Left lung (tissue), 10 donors: ENCODE results near the gene ZBTB46. TPM values are rescaled to one million over a fixed set of nuclear protein-coding genes. Genes with fewer than 3 reads are reported as not detected.

Experiments
- ATAC-seq: fragments of 200-7000 bp; cut with Tn5 transposase; one replicate; pipeline ENCODE4 v1.9.1; 2020; ENCODE audit warnings: moderate library complexity
- DNase-seq, 4 donors: peaks; one replicate each; pipeline ENCODE4 v3.0.0-alpha.2; 2013 to 2020
- H3K27ac ChIP-seq, 2 donors: fragments of 200-600 bp; sonication (generic) in 1 of 2; one replicate each; pipeline versions ENCODE4 v1.5.0 to v1.8.0; 2020 to 2021
- H3K27me3 ChIP-seq, 2 donors: fragments of 200-600 bp; sonication (generic) in 1 of 2; one replicate each; pipeline versions ENCODE4 v1.5.0 to v1.8.0; 2020 to 2021
- H3K36me3 ChIP-seq, 2 donors: fragments of 200-600 bp; sonication (generic) in 1 of 2; one replicate each; pipeline versions ENCODE4 v1.5.0 to v1.8.0; 2020 to 2021
- H3K4me1 ChIP-seq, 2 donors: fragments of 200-600 bp; one replicate each; pipeline ENCODE4 v1.8.0; 2021
- H3K4me3 ChIP-seq, 2 donors: fragments of 200-600 bp; sonication (generic) in 1 of 2; one replicate each; pipeline versions ENCODE4 v1.5.0 to v1.8.0; 2020 to 2021; ENCODE audit warnings: mild to moderate bottlenecking in 1 of 2
- H3K9me3 ChIP-seq, 2 donors: fragments of 200-600 bp; sonication (generic) in 1 of 2; one replicate each; pipeline versions ENCODE4 v1.5.0 to v1.8.0; 2020 to 2021
- intact Hi-C, 2 donors: fragments of 100-400 bp; cut with DNase I; formaldehyde crosslinking; loops; one replicate each; pipeline versions ENCODE4 v1.11.2 to v1.14.2; 2022
- polyA plus RNA-seq, 6 donors: library from polyadenylated mRNA; unstranded; fragments of 120-200 nt; gene quantifications; one replicate each; pipeline ENCODE4 v1.2.1, GENCODE V29; 2013; ENCODE audit not compliant: insufficient read length in 6 of 6
- total RNA-seq, 2 donors: library from RNA; stranded (reverse); fragmentation: NEBNext Ultra II Directional; extraction: Animal tissue kit (Norgen Biotek cat#: 25700); gene quantifications; one replicate each; pipeline ENCODE4 v1.2.1, GENCODE V29; 2021
- TF ChIP-seq, protein P1 (sequence below), 2 donors: fragments of 200-600 bp; sonication (generic) in 1 of 2; IDR thresholded peaks; one replicate each; pipeline versions ENCODE4 v1.5.0 to v1.8.0; 2021; ENCODE audit warnings: antibody characterized with exemption in 2 of 2
- donor health status: DM: no; HTN: yes; CAD: no.
- donor health status: DM: no; HTN: no; CAD: no.

The ZBTB46 gene
- total and polyA plus RNA-seq, 8 donors: 9.2 to 16.3 (median 11.7) TPM

DNA sequence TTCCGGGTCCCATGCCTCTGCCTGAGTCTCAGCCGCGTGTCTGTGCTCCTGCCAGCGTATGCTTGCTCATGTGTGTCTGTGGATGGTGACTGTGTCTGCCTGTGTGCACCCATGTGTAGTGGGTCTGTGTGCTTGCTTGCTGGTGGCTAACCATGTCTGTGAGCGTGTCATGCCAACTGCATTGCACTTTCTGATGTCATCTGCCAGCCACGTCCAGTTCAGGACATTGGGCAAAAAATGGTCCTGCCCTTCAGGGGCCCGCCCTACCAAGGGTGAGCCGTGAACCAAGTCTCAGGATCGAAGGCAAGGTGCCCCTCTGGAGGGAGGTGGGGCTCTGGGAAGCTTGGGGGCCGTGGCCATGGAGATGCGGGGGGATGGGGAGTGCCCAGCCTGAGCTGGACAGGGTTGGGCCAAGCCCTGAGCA lies 9.4 kb upstream of the ZBTB46 start:
- DNase-seq: no peak
- intact Hi-C loops: no loop called here
- no peaks in the 10 kb centered on the region for H3K36me3 ChIP-seq
- peaks cover 0 to 36% of the 10 kb centered on the region in 2 donors for H3K27me3 ChIP-seq
- H3K27ac ChIP-seq: no peak overlapping the region
- no peaks in the 10 kb centered on the region for H3K9me3 ChIP-seq
- TF ChIP-seq, protein P1, sequence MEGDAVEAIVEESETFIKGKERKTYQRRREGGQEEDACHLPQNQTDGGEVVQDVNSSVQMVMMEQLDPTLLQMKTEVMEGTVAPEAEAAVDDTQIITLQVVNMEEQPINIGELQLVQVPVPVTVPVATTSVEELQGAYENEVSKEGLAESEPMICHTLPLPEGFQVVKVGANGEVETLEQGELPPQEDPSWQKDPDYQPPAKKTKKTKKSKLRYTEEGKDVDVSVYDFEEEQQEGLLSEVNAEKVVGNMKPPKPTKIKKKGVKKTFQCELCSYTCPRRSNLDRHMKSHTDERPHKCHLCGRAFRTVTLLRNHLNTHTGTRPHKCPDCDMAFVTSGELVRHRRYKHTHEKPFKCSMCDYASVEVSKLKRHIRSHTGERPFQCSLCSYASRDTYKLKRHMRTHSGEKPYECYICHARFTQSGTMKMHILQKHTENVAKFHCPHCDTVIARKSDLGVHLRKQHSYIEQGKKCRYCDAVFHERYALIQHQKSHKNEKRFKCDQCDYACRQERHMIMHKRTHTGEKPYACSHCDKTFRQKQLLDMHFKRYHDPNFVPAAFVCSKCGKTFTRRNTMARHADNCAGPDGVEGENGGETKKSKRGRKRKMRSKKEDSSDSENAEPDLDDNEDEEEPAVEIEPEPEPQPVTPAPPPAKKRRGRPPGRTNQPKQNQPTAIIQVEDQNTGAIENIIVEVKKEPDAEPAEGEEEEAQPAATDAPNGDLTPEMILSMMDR (IDR thresholded peaks at IDR 0.05): no peak
- no peak overlapping the region for H3K4me3 ChIP-seq
- peaks cover 0 to 16% of the 10 kb centered on the region in 2 donors for H3K4me1 ChIP-seq
- no peak for ATAC-seq

DNA sequence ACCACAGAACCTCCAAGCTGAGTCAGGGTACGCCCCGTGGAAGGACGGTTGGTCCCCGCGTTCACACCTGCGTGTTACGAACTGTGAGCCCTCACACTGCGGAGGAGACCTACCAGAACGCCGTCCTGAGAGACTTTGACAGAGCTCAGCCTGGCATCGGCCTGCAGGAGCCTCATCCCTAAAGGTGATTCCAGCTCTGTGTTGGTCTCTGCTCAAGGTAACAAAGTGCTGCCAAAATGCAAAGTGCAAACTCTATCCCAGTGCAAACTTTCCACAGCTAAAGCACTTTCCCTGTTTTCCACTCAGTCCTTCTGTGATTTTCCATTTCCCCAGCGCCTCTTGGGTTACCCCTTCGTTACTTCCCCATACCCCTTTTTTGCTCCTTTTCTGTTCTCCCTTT lies 8.6 kb upstream of the ZBTB46 start:
- Histone ChIP-seq H3K27me3 (peaks cover 0 to 28% of the 10 kb centered on the region in 2 donors), H3K9me3 (no peaks in the 10 kb centered on the region), H3K4me3 (no peak overlapping the region), H3K27ac (no peak overlapping the region), H3K36me3 (no peaks in the 10 kb centered on the region), H3K4me1 (peaks cover 3 to 14% of the 10 kb centered on the region in 2 donors)
- ATAC-seq (no peak), DNase-seq (no peak)
- intact Hi-C loops: no loop called here
- TF ChIP-seq, protein P1 (IDR thresholded peaks at IDR 0.05): no peak

DNA sequence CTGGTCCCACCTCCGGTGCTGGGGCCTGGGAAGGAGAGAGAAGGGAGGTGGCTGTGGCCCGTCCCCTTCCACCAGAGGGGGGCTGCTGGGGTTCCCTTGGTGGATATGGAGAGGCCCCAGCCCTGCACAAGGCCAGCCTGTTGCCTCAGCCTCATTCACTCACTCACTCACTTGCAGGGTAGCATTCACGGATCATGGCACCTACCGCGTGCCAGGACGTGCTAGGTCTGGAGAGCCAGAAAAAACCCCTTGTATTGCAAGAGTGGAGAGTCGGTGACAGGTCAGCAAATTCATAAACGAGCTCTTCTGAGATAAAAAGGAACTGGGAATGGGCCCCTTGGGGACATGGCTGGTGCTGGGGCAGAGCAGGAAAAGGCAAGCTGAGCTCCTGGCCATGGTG lies 6.4 kb upstream of the ZBTB46 start:
- DNase-seq (no peak), ATAC-seq (no peak)
- Histone ChIP-seq H3K27ac (no peak overlapping the region), H3K4me1 (peaks cover 14 to 20% of the 10 kb centered on the region in 2 donors), H3K4me3 (no peak overlapping the region), H3K9me3 (no peaks in the 10 kb centered on the region), H3K36me3 (no peaks in the 10 kb centered on the region), H3K27me3 (peaks cover 0 to 26% of the 10 kb centered on the region in 2 donors)
- intact Hi-C loops: no loop called here
- TF ChIP-seq, protein P1 (IDR thresholded peaks at IDR 0.05): no peak

DNA sequence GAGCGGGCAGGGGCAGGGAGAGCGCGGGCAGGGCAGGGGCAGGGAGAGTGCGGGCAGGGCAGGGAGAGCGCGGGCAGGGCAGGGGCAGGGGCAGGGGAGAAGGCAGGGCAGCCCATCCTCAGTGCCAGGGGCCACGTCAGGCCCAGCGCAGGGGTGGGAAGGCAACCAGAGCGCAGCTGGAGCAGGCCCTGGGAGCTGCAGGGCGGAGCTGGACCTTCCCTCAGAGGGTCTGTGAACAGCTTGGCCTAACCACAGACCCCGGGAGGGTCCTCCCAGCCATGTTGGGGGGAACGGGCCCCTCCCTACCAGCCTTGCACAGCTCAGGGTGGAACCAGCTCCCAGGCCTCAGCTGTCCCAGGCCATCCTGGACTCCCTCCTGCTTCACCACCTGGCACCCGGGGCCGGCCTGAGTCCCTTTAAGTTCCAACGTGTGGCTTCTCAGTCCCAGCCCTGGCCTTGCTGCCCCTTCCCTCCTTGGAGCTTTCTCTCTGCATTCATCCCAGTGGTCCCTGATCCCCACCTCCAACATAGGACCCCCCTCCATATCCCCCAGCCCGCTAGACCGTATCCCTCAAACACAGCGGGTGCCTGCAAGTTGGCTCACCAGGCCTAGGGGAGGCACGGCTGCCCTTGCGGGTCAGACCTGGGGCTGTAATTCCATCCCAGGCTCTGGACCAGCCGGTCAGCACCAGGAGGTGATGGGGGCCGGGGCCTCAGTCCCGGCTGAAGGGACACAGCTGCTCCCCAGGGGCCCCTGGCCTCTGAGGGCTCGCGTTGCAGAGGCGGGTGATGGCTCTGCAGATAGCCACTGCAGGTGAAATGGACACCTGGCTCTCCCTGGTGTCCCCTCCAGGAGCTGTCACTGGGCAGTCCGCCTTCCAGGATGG lies 5.6 kb upstream of the ZBTB46 start:
- H3K4me3 ChIP-seq: no peak overlapping the region

More for the DNA sequence above, 5.6 kb upstream of the ZBTB46 start:
- Histone ChIP-seq H3K27ac (no peak overlapping the region), H3K36me3 (no peaks in the 10 kb centered on the region), H3K27me3 (peaks cover 0 to 27% of the 10 kb centered on the region in 2 donors), H3K9me3 (no peaks in the 10 kb centered on the region), H3K4me1 (peaks cover 14 to 27% of the 10 kb centered on the region in 2 donors)
- TF ChIP-seq, protein P1 (IDR thresholded peaks at IDR 0.05): no peak
- intact Hi-C loops: no loop called here
- no peak for ATAC-seq
- no peak for DNase-seq
